Inflammatory macrophage treated with lipopolysaccharide for 4 hours (primary cell): ENCODE measurements around the gene RASA1.

Experiments used
- DNase-seq: peaks from one replicate; pipeline ENCODE4 v3.0.0-alpha.2; 2020

RASA1 gene

GRCh38 chr5:87361536-87362213 is 94.0 kb downstream of the RASA1 start:
- peak; percentile 53 for DNase-seq

GRCh38 chr5:87367243-87367642 is 99.6 kb downstream of the RASA1 start:
- DNase-seq, result no peak

- DNase-seq, result no peak
Observed at GRCh38 chr5:87368601-87369000, 100.9 kb downstream of the RASA1 start.

GRCh38 chr5:87369431-87369830 is 101.7 kb downstream of the RASA1 start:
- no peak for DNase-seq

- DNase-seq, result no peak
Observed at GRCh38 chr5:87372705-87373104, 105.0 kb downstream of the RASA1 start.

- DNase-seq, result no peak
Observed at GRCh38 chr5:87382224-87382623, 114.5 kb downstream of the RASA1 start.

- DNase-seq, result no peak
Observed at GRCh38 chr5:87383216-87383615, 115.5 kb downstream of the RASA1 start.

- DNase-seq, result no peak
Observed at GRCh38 chr5:87385802-87386201, 118.1 kb downstream of the RASA1 start.

- no peak for DNase-seq
Observed at GRCh38 chr5:87388129-87388528, 120.4 kb downstream of the RASA1 start.

GRCh38 chr5:87389296-87390034 is 121.8 kb downstream of the RASA1 start:
- no peak for DNase-seq

GRCh38 chr5:87390075-87390474 is 122.4 kb downstream of the RASA1 start:
- DNase-seq, result no peak

GRCh38 chr5:87390576-87391199 is 123.0 kb downstream of the RASA1 start:
- no peak for DNase-seq

- DNase-seq, result no peak
Observed at GRCh38 chr5:87392170-87392569, 124.5 kb downstream of the RASA1 start.

GRCh38 chr5:87392801-87393200 is 125.1 kb downstream of the RASA1 start:
- no peak for DNase-seq

- DNase-seq, result no peak
Observed at GRCh38 chr5:87393331-87393730, 125.6 kb downstream of the RASA1 start.

GRCh38 chr5:87394411-87395165 is 126.9 kb downstream of the RASA1 start:
- DNase-seq, result peak; percentile 45

- DNase-seq, result no peak
Observed at GRCh38 chr5:87398981-87399614, 131.4 kb downstream of the RASA1 start.

- peak; percentile 68 for DNase-seq
Observed at GRCh38 chr5:87399720-87400119, 132.0 kb downstream of the RASA1 start.

GRCh38 chr5:87400305-87400899 is 132.7 kb downstream of the RASA1 start:
- peak; percentile 47 for DNase-seq

GRCh38 chr5:87401626-87402025 is 133.9 kb downstream of the RASA1 start:
- no peak for DNase-seq

GRCh38 chr5:87403409-87403808 is 135.7 kb downstream of the RASA1 start:
- DNase-seq, result no peak

- DNase-seq, result no peak
Observed at GRCh38 chr5:87403899-87404298, 136.2 kb downstream of the RASA1 start.
